ENCODE data around the gene ADD3.

GRCh38 chr10:110165239-110165638, 157.5 kb downstream of the ADD3 start:
- TF ChIP-seq EZH2 (IDR thresholded peaks at IDR 0.05; ENCODE audit: insufficient read depth, poor library complexity, severe bottlenecking) (no peak), EZH2phosphoT487 (IDR thresholded peaks at IDR 0.05; ENCODE audit: insufficient read depth, low read depth) (no peak)

Data from GM23248 (cell line).